Breast epithelium (tissue), 3 donors: Measurements from ENCODE around the gene LIMCH1.

Source experiments
- POLR2A ChIP-seq: fragments of 450-650 bp; IDR thresholded peaks from one replicate; pipeline ENCODE4 v1.6.1; 2016; ENCODE audit warnings: antibody characterized with exemption, mild to moderate bottlenecking, moderate library complexity
- TF ChIP-seq, protein P1 (sequence below), 3 donors: fragments of 450-650 bp; IDR thresholded peaks; one replicate each; pipeline ENCODE4 v1.5.1; 2016 to 2017; ENCODE audit warnings: antibody characterized with exemption in 3 of 3, mild to moderate bottlenecking in 3 of 3, moderate library complexity in 3 of 3

DNA sequence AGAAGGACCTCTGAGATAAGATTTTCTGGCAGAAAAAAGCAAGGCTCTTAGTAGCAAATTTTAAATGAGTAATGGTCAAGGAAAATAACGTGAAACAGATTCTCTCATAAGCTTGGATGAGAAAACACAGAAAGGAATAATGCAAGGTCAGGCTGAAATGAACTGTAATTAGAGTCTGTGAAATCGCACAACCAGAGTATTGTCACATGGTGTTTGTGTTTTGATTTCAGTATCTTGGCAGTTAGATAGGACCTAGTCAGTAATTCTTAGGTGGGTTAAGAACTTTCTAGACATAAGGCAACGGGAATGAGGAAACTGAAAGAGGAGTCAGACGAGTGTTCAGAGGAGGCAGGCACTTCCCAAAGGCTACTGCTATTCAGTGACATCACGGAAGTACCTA, 34.6 kb downstream of the LIMCH1 start:
- TF ChIP-seq, protein P1, sequence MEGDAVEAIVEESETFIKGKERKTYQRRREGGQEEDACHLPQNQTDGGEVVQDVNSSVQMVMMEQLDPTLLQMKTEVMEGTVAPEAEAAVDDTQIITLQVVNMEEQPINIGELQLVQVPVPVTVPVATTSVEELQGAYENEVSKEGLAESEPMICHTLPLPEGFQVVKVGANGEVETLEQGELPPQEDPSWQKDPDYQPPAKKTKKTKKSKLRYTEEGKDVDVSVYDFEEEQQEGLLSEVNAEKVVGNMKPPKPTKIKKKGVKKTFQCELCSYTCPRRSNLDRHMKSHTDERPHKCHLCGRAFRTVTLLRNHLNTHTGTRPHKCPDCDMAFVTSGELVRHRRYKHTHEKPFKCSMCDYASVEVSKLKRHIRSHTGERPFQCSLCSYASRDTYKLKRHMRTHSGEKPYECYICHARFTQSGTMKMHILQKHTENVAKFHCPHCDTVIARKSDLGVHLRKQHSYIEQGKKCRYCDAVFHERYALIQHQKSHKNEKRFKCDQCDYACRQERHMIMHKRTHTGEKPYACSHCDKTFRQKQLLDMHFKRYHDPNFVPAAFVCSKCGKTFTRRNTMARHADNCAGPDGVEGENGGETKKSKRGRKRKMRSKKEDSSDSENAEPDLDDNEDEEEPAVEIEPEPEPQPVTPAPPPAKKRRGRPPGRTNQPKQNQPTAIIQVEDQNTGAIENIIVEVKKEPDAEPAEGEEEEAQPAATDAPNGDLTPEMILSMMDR (IDR thresholded peaks at IDR 0.05): no peak
- no peak for TF ChIP-seq POLR2A
